Trophoblast cell (in vitro differentiated cells and primary cell): ENCODE results near the gene CTNNA3.

ENCODE experiments used
- DNase-seq, 2 donors: peaks; one replicate each; pipeline ENCODE4 v3.0.0-alpha.2; 2016
- H2AFZ ChIP-seq: 2 replicates; pipeline ENCODE4 v1.6.1; 2013; ENCODE audit warnings: low read length, moderate library complexity, mild to moderate bottlenecking; ENCODE audit not compliant: insufficient read depth, poor library complexity
- H2AK5ac ChIP-seq: 2 replicates; pipeline ENCODE4 v1.6.1; 2013; ENCODE audit warnings: mild to moderate bottlenecking, low read length
- H2BK120ac ChIP-seq: 2 replicates; pipeline ENCODE4 v1.6.1; 2013; ENCODE audit warnings: low read length, mild to moderate bottlenecking, moderate library complexity; ENCODE audit not compliant: insufficient read depth, poor library complexity
- H2BK12ac ChIP-seq: 2 replicates; pipeline ENCODE4 v1.6.1; 2013; ENCODE audit warnings: mild to moderate bottlenecking, low read length, moderate library complexity
- H2BK5ac ChIP-seq: 2 replicates; pipeline ENCODE4 v1.6.1; 2013; ENCODE audit warnings: low read length, low read depth, moderate library complexity, mild to moderate bottlenecking; ENCODE audit not compliant: poor library complexity
- H3K14ac ChIP-seq: 2 replicates; pipeline ENCODE4 v1.6.1; 2013; ENCODE audit warnings: mild to moderate bottlenecking, low read length
- H3K18ac ChIP-seq: 2 replicates; pipeline ENCODE4 v1.6.1; 2013; ENCODE audit warnings: mild to moderate bottlenecking, low read length
- H3K23ac ChIP-seq: 2 replicates; pipeline ENCODE4 v1.6.1; 2013; ENCODE audit warnings: low read length
- H3K27ac ChIP-seq: 2 replicates; pipeline ENCODE4 v1.5.1; 2013; ENCODE audit warnings: low read depth, mild to moderate bottlenecking, inconsistent platforms, low read length, moderate library complexity
- H3K27me3 ChIP-seq: 2 replicates; pipeline ENCODE4 v1.6.1; 2013; ENCODE audit warnings: inconsistent platforms, mild to moderate bottlenecking, low read length, moderate library complexity; ENCODE audit not compliant: insufficient read depth
- H3K36me3 ChIP-seq, 2 experiments: 1 replicate in 1 of 2; 2 replicates in 1 of 2; pipeline ENCODE4 v1.6.1; 2013; ENCODE audit warnings: low read length in 2 of 2, mild to moderate bottlenecking in 2 of 2, moderate library complexity in 1 of 2; ENCODE audit not compliant: insufficient read depth in 2 of 2, control insufficient read depth in 1 of 2
- H3K4ac ChIP-seq: 2 replicates; pipeline ENCODE4 v1.6.1; 2013; ENCODE audit warnings: low read depth, mild to moderate bottlenecking, low read length, moderate library complexity
- H3K4me1 ChIP-seq, 2 experiments: 1 replicate in 1 of 2; 2 replicates in 1 of 2; pipeline ENCODE4 v1.6.1; 2013; ENCODE audit warnings: low read length in 2 of 2, mild to moderate bottlenecking in 2 of 2, moderate library complexity in 1 of 2; ENCODE audit not compliant: insufficient read depth in 2 of 2, control insufficient read depth in 1 of 2
- H3K4me2 ChIP-seq: 2 replicates; pipeline ENCODE4 v1.6.1; 2013; ENCODE audit warnings: inconsistent platforms, mild to moderate bottlenecking, low read length, moderate library complexity
- H3K4me3 ChIP-seq: 2 replicates; pipeline ENCODE4 v1.5.1; 2013; ENCODE audit warnings: mild to moderate bottlenecking, low read depth, low read length, inconsistent platforms
- H3K79me1 ChIP-seq: one replicate; pipeline ENCODE4 v1.6.1; 2013; ENCODE audit warnings: low read length
- H3K79me2 ChIP-seq: 2 replicates; pipeline ENCODE4 v1.6.1; 2013; ENCODE audit warnings: low read length, mild to moderate bottlenecking; ENCODE audit not compliant: control insufficient read depth, insufficient read depth, poor library complexity
- H3K9ac ChIP-seq: 2 replicates; pipeline ENCODE4 v1.6.1; 2013; ENCODE audit warnings: mild to moderate bottlenecking, low read length
- H3K9me3 ChIP-seq: 2 replicates; pipeline ENCODE4 v1.6.1; 2013; ENCODE audit warnings: low read depth, mild to moderate bottlenecking, control low read depth, inconsistent platforms, low read length; ENCODE audit not compliant: insufficient read depth
- H4K12ac ChIP-seq: 2 replicates; pipeline ENCODE4 v1.6.1; 2013; ENCODE audit warnings: low read depth, mild to moderate bottlenecking, low read length, moderate library complexity
- H4K8ac ChIP-seq: 2 replicates; pipeline ENCODE4 v1.6.1; 2013; ENCODE audit warnings: low read depth, mild to moderate bottlenecking, low read length, moderate library complexity
- H4K91ac ChIP-seq: one replicate; pipeline ENCODE4 v1.6.1; 2013; ENCODE audit warnings: low read depth, mild to moderate bottlenecking, low read length, moderate library complexity
- WGBS: extraction: QIAGEN DNeasy Blood & Tissue Kit; methylation state at CpG from one replicate; pipeline ENCODE4 v1.1.7; 2013; ENCODE audit warnings: missing lambda C conversion rate; ENCODE audit not compliant: insufficient read length, insufficient coverage; ENCODE audit errors: extremely low coverage; 5-methylcytosine and 5-hydroxymethylcytosine counted together

Gene CTNNA3

GRCh38 chr10:66772548-66773471, 923.2 kb downstream of the CTNNA3 start:
- Histone ChIP-seq H4K8ac (no peak overlapping the region), H4K91ac (no peak overlapping the region), H3K4me2 (no peak overlapping the region), H3K14ac (no peak overlapping the region), H3K4me3 (no peak overlapping the region), H3K18ac (no peak overlapping the region), H3K9ac (no peak overlapping the region), H3K9me3 (no peaks in the 10 kb centered on the region), H3K79me2 (no peaks in the 10 kb centered on the region), H2BK12ac (no peak overlapping the region), H3K27me3 (no peaks in the 10 kb centered on the region), H2BK5ac (no peak overlapping the region), H3K27ac (no peak overlapping the region), H2AFZ (no peak overlapping the region), H3K4me1 (no peaks in the 10 kb centered on the region), H3K4ac (no peak overlapping the region), H2AK5ac (no peak overlapping the region), H2BK120ac (no peak overlapping the region), H3K36me3 (no peaks in the 10 kb centered on the region), H4K12ac (no peak overlapping the region), H3K23ac (no peak overlapping the region), H3K79me1 (no peaks in the 10 kb centered on the region)
- no CpG with 5 or more reads among the region's 4 CpGs for WGBS
- DNase-seq, result no peak

GRCh38 chr10:66767707-66768106, 928.3 kb downstream of the CTNNA3 start:
- no peaks in the 10 kb centered on the region for H3K27me3 ChIP-seq
- H2BK5ac ChIP-seq, result no peak overlapping the region
- H3K9me3 ChIP-seq, result no peaks in the 10 kb centered on the region
- H4K12ac ChIP-seq, result no peak overlapping the region
- no peak overlapping the region for H4K8ac ChIP-seq
- no peaks in the 10 kb centered on the region for H3K36me3 ChIP-seq
- no peak overlapping the region for H3K27ac ChIP-seq
- H2BK12ac ChIP-seq, result no peak overlapping the region
- no peak overlapping the region for H4K91ac ChIP-seq
- no peaks in the 10 kb centered on the region for H3K79me1 ChIP-seq
- WGBS, result no CpG with 5 or more reads among the region's 2 CpGs
- no peak overlapping the region for H3K23ac ChIP-seq
- no peak overlapping the region for H2AK5ac ChIP-seq
- no peak overlapping the region for H3K4ac ChIP-seq
- no peaks in the 10 kb centered on the region for H3K79me2 ChIP-seq
- H3K4me2 ChIP-seq, result no peak overlapping the region
- H3K4me1 ChIP-seq, result no peaks in the 10 kb centered on the region
- H3K18ac ChIP-seq, result no peak overlapping the region
- H3K14ac ChIP-seq, result no peak overlapping the region
- DNase-seq, result no peak
- no peak overlapping the region for H2AFZ ChIP-seq
- H3K9ac ChIP-seq, result no peak overlapping the region
- H2BK120ac ChIP-seq, result no peak overlapping the region
- no peak overlapping the region for H3K4me3 ChIP-seq

GRCh38 chr10:66762218-66762729, 933.7 kb downstream of the CTNNA3 start:
- no peak overlapping the region for H3K18ac ChIP-seq
- H3K4me3 ChIP-seq, result no peak overlapping the region
- H3K23ac ChIP-seq, result no peak overlapping the region
- no peak overlapping the region for H4K91ac ChIP-seq
- WGBS, result 60% methylated on average over 1 of the region's 4 CpGs
- H2AFZ ChIP-seq, result no peak overlapping the region
- H2AK5ac ChIP-seq, result no peak overlapping the region
- no peaks in the 10 kb centered on the region for H3K79me2 ChIP-seq
- no peak overlapping the region for H3K9ac ChIP-seq
- H3K79me1 ChIP-seq, result no peaks in the 10 kb centered on the region
- no peak overlapping the region for H3K14ac ChIP-seq
- H4K12ac ChIP-seq, result no peak overlapping the region
- H3K36me3 ChIP-seq, result no peaks in the 10 kb centered on the region
- H2BK120ac ChIP-seq, result no peak overlapping the region
- no peak overlapping the region for H3K4ac ChIP-seq
- no peak overlapping the region for H2BK5ac ChIP-seq
- DNase-seq, result no peak
- no peaks in the 10 kb centered on the region for H3K9me3 ChIP-seq
- no peak overlapping the region for H3K27ac ChIP-seq
- H4K8ac ChIP-seq, result no peak overlapping the region
- no peak overlapping the region for H3K4me2 ChIP-seq
- no peak overlapping the region for H2BK12ac ChIP-seq
- no peaks in the 10 kb centered on the region for H3K4me1 ChIP-seq
- no peaks in the 10 kb centered on the region for H3K27me3 ChIP-seq

GRCh38 chr10:66760941-66761340, 935.1 kb downstream of the CTNNA3 start:
- H4K8ac ChIP-seq, result no peak overlapping the region
- no peaks in the 10 kb centered on the region for H3K4me1 ChIP-seq
- no peak overlapping the region for H3K4me2 ChIP-seq
- H3K9me3 ChIP-seq, result no peaks in the 10 kb centered on the region
- H2AFZ ChIP-seq, result no peak overlapping the region
- no peak overlapping the region for H3K9ac ChIP-seq
- H2AK5ac ChIP-seq, result no peak overlapping the region
- no CpG with 5 or more reads among the region's 1 CpG for WGBS
- no peak overlapping the region for H2BK120ac ChIP-seq
- no peaks in the 10 kb centered on the region for H3K79me1 ChIP-seq
- no peak overlapping the region for H3K14ac ChIP-seq
- H3K4ac ChIP-seq, result no peak overlapping the region
- no peaks in the 10 kb centered on the region for H3K79me2 ChIP-seq
- no peak overlapping the region for H2BK5ac ChIP-seq
- no peak overlapping the region for H3K18ac ChIP-seq
- H3K27me3 ChIP-seq, result no peaks in the 10 kb centered on the region
- no peak for DNase-seq
- no peak overlapping the region for H3K23ac ChIP-seq
- H3K36me3 ChIP-seq, result no peaks in the 10 kb centered on the region
- no peak overlapping the region for H3K27ac ChIP-seq
- H4K12ac ChIP-seq, result no peak overlapping the region
- no peak overlapping the region for H2BK12ac ChIP-seq
- no peak overlapping the region for H4K91ac ChIP-seq
- H3K4me3 ChIP-seq, result no peak overlapping the region
